Measurements from ENCODE around the gene NIPA2.

DNA sequence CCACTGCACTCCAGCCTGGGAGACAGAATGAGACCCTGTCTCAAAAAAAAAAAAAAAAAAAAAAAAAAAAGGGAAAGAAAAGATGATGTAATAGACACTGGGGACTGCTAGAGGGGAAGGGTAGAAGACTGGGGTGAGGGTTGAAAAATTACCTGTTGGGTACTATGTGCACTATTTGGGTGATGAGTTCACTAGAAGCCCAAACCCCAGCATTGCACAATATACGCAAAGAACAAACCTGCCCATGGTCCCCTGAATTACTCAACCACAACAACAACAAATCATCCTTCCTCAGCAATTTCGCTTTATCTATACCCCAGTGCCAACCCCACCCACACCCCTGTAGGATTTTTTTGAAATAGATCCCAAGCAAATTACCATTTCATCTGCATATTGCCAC lies 38.6 kb upstream of the NIPA2 start:
- TF ChIP-seq, protein P1, sequence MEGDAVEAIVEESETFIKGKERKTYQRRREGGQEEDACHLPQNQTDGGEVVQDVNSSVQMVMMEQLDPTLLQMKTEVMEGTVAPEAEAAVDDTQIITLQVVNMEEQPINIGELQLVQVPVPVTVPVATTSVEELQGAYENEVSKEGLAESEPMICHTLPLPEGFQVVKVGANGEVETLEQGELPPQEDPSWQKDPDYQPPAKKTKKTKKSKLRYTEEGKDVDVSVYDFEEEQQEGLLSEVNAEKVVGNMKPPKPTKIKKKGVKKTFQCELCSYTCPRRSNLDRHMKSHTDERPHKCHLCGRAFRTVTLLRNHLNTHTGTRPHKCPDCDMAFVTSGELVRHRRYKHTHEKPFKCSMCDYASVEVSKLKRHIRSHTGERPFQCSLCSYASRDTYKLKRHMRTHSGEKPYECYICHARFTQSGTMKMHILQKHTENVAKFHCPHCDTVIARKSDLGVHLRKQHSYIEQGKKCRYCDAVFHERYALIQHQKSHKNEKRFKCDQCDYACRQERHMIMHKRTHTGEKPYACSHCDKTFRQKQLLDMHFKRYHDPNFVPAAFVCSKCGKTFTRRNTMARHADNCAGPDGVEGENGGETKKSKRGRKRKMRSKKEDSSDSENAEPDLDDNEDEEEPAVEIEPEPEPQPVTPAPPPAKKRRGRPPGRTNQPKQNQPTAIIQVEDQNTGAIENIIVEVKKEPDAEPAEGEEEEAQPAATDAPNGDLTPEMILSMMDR (tag by site-specific recombination; IDR thresholded peaks at IDR 0.05): no peak
- TF ChIP-seq ZBTB21 (tag by site-specific recombination; IDR thresholded peaks at IDR 0.05) (no peak), ZNF324 (tag by site-specific recombination; IDR thresholded peaks at IDR 0.05) (no peak), ZNF274 (IDR thresholded peaks at IDR 0.05; ENCODE audit: low read length) (no peak), ZNF274 (tag by site-specific recombination; IDR thresholded peaks at IDR 0.05; ENCODE audit: borderline replicate concordance) (no peak), PRDM1 (tag by site-specific recombination; IDR thresholded peaks at IDR 0.05) (no peak), ZNF48 (tag by site-specific recombination; IDR thresholded peaks at IDR 0.05) (no peak), ZNF202 (tag by site-specific recombination; IDR thresholded peaks at IDR 0.05; ENCODE audit: borderline replicate concordance) (no peak)
- TF ChIP-seq, protein P2, sequence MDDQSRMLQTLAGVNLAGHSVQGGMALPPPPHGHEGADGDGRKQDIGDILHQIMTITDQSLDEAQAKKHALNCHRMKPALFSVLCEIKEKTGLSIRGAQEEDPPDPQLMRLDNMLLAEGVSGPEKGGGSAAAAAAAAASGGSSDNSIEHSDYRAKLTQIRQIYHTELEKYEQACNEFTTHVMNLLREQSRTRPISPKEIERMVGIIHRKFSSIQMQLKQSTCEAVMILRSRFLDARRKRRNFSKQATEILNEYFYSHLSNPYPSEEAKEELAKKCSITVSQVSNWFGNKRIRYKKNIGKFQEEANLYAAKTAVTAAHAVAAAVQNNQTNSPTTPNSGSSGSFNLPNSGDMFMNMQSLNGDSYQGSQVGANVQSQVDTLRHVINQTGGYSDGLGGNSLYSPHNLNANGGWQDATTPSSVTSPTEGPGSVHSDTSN (CRISPR knock-in tag; IDR thresholded peaks at IDR 0.05): no peak
- TF ChIP-seq, protein P3, sequence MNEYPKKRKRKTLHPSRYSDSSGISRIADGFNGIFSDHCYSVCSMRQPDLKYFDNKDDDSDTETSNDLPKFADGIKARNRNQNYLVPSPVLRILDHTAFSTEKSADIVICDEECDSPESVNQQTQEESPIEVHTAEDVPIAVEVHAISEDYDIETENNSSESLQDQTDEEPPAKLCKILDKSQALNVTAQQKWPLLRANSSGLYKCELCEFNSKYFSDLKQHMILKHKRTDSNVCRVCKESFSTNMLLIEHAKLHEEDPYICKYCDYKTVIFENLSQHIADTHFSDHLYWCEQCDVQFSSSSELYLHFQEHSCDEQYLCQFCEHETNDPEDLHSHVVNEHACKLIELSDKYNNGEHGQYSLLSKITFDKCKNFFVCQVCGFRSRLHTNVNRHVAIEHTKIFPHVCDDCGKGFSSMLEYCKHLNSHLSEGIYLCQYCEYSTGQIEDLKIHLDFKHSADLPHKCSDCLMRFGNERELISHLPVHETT (tag by site-specific recombination; IDR thresholded peaks at IDR 0.05): no peak
